ENCODE measurements around the gene SLC15A4. TPM values are rescaled to one million over a fixed set of nuclear protein-coding genes. Genes with fewer than 3 reads are reported as not detected.

SLC15A4 gene
- total RNA-seq, 1 experiment from 2014 or later: 21.6 TPM

- peaks cover 4 to 5% of the 10 kb centered on the region in 2 experiments for H3K4me1 Mint-ChIP-seq
- Histone ChIP-seq H3K18ac (ENCODE audit: insufficient read length, low read depth, low read length) (no peak overlapping the region), H3K79me1 (ENCODE audit: insufficient read depth, low read depth, low read length, poor library complexity, severe bottlenecking) (peaks cover 2% of the 10 kb centered on the region), H3K9me3 (ENCODE audit: control insufficient read depth, low read depth, low read length) (no peaks in the 10 kb centered on the region), H4K8ac (replicated peaks; ENCODE audit: insufficient read length, low read depth, low read length) (no peak overlapping the region), H2BK15ac (ENCODE audit: low read depth, low read length) (no peak overlapping the region), H3K56ac (ENCODE audit: insufficient read length, low read depth, low read length) (no peak overlapping the region), H2BK12ac (ENCODE audit: insufficient read length, low read depth, low read length) (no peak overlapping the region), H3K14ac (ENCODE audit: insufficient read depth, low read length) (no peak overlapping the region), H4K5ac (ENCODE audit: insufficient read length, low read depth, low read length) (no peak overlapping the region), H3K27ac (ENCODE audit: insufficient read length, low read depth, low read length) (no peak overlapping the region), H4K20me1 (ENCODE audit: control insufficient read depth, insufficient read depth, insufficient read length) (no peaks in the 10 kb centered on the region), H3K4ac (ENCODE audit: low read depth, low read length) (no peak overlapping the region), H2BK5ac (ENCODE audit: insufficient read length, low read length) (no peak overlapping the region), H2AK5ac (ENCODE audit: insufficient read length, low read length) (no peak overlapping the region), H4K91ac (ENCODE audit: insufficient read length, low read depth, low read length) (no peak overlapping the region), H2BK20ac (ENCODE audit: low read depth, low read length, poor library complexity, severe bottlenecking) (no peak overlapping the region), H3K4me1 (ENCODE audit: insufficient read depth, low read length) (no peaks in the 10 kb centered on the region), H3K4me2 (ENCODE audit: insufficient read depth, insufficient read length, low read length) (no peak overlapping the region), H3K23me2 (ENCODE audit: insufficient read length, low read depth, low read length, poor library complexity, severe bottlenecking) (peaks cover 13% of the 10 kb centered on the region), H2AFZ (ENCODE audit: low read length) (no peak overlapping the region), H3K79me2 (ENCODE audit: insufficient read depth, low read length) (peaks cover 1% of the 10 kb centered on the region; the same call in 1 of the 2 replicates), H2BK120ac (ENCODE audit: low read depth, low read length, poor library complexity, severe bottlenecking) (no peak overlapping the region), H3K27me3 (ENCODE audit: insufficient read depth, low read length) (no peaks in the 10 kb centered on the region), H3K23ac (ENCODE audit: insufficient read length, low read depth, low read length) (no peak overlapping the region), H3T11ph (ENCODE audit: low read length) (no peak overlapping the region), H3K9ac (ENCODE audit: extremely low read depth, insufficient read length, low read length) (no peak overlapping the region)
- no peaks in the 10 kb centered on the region; the same call in 1 of the 2 replicates for H3K27me3 Mint-ChIP-seq (ENCODE audit: low read depth)
- DNase-seq: no peak
- H3K36me3 Mint-ChIP-seq (ENCODE audit: insufficient read depth in 1 of 3, low read depth in 3 of 3): peaks cover 0 to 8% (median 5%) of the 10 kb centered on the region in 3 experiments; a peak in 4 of 7 replicates
- H3K9me3 Mint-ChIP-seq: no peaks in the 10 kb centered on the region
- no CpG with 5 or more reads among the region's 2 CpGs for WGBS (ENCODE audit: extremely low coverage, insufficient read length, low lambda C conversion rate)
- H3K27ac Mint-ChIP-seq: no peak overlapping the region
- H3K4me3 Mint-ChIP-seq: no peak overlapping the region
- TF ChIP-seq, protein P1, sequence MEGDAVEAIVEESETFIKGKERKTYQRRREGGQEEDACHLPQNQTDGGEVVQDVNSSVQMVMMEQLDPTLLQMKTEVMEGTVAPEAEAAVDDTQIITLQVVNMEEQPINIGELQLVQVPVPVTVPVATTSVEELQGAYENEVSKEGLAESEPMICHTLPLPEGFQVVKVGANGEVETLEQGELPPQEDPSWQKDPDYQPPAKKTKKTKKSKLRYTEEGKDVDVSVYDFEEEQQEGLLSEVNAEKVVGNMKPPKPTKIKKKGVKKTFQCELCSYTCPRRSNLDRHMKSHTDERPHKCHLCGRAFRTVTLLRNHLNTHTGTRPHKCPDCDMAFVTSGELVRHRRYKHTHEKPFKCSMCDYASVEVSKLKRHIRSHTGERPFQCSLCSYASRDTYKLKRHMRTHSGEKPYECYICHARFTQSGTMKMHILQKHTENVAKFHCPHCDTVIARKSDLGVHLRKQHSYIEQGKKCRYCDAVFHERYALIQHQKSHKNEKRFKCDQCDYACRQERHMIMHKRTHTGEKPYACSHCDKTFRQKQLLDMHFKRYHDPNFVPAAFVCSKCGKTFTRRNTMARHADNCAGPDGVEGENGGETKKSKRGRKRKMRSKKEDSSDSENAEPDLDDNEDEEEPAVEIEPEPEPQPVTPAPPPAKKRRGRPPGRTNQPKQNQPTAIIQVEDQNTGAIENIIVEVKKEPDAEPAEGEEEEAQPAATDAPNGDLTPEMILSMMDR (conservative IDR thresholded peaks at IDR 0.05): no peak
Measured at GRCh38 chr12:128827724-128828123, 4.0 kb upstream of the SLC15A4 start.
